DND-41 (cell line): Measurements from ENCODE around the gene MAP2K5.

ENCODE experiments used
- ATAC-seq: fragments of 200-7000 bp; cut with Tn5 transposase; 3 replicates; pipeline ENCODE4 v1.9.1; 2021; ENCODE audit warnings: low read depth; ENCODE audit not compliant: insufficient read depth
- DNase-seq: peaks from one replicate; pipeline ENCODE4 v3.0.0-alpha.2; 2020
- H2AFZ ChIP-seq: 2 replicates; pipeline ENCODE4 v1.6.0; 2012; ENCODE audit warnings: low read depth, low read length
- H3K27ac ChIP-seq: 2 replicates; pipeline ENCODE4 v1.5.1; 2012; ENCODE audit warnings: low read length, inconsistent platforms
- H3K27me3 ChIP-seq: fragments of 200-600 bp; sonication (generic); 2 replicates; pipeline ENCODE4 v1.6.0; 2012; ENCODE audit warnings: low read length, mild to moderate bottlenecking, inconsistent platforms; ENCODE audit not compliant: insufficient read depth, poor library complexity
- H3K36me3 ChIP-seq: 2 replicates; pipeline ENCODE4 v1.5.1; 2012; ENCODE audit warnings: low read length, inconsistent platforms; ENCODE audit not compliant: insufficient read depth
- H3K4me1 ChIP-seq: 2 replicates; pipeline ENCODE4 v1.5.1; 2012; ENCODE audit warnings: mild to moderate bottlenecking, low read length; ENCODE audit not compliant: insufficient read depth
- H3K4me2 ChIP-seq: 2 replicates; pipeline ENCODE4 v1.6.0; 2012; ENCODE audit warnings: mild to moderate bottlenecking, moderate library complexity, low read length, inconsistent platforms; ENCODE audit not compliant: insufficient read depth
- H3K4me3 ChIP-seq, 2 experiments: fragments of 200-600 bp in 1 of 2; shearing (Covaris generic) in 1 of 2; 2 replicates each; pipeline ENCODE4 v1.5.1; 2012 to 2016; ENCODE audit warnings: inconsistent platforms in 2 of 2, low read length in 2 of 2, mild to moderate bottlenecking in 2 of 2, low read depth in 1 of 2, moderate library complexity in 1 of 2
- H3K79me2 ChIP-seq: 2 replicates; pipeline ENCODE4 v1.6.0; 2012; ENCODE audit warnings: low read length, inconsistent platforms; ENCODE audit not compliant: insufficient read depth
- H3K9ac ChIP-seq: 2 replicates; pipeline ENCODE4 v1.6.0; 2012; ENCODE audit warnings: low read depth, mild to moderate bottlenecking, inconsistent platforms, low read length, moderate library complexity
- H3K9me3 ChIP-seq: 2 replicates; pipeline ENCODE4 v1.5.1; 2012; ENCODE audit warnings: low read length, moderate library complexity, mild to moderate bottlenecking, inconsistent platforms; ENCODE audit not compliant: insufficient read depth, severe bottlenecking
- H4K20me1 ChIP-seq: 2 replicates; pipeline ENCODE4 v1.6.0; 2012; ENCODE audit warnings: low read length; ENCODE audit not compliant: insufficient read depth
- EZH2 ChIP-seq: IDR thresholded peaks from 3 replicates; pipeline ENCODE4 v1.6.1; 2012; ENCODE audit warnings: borderline replicate concordance, low read depth, mild to moderate bottlenecking, moderate library complexity, low read length, inconsistent platforms; ENCODE audit not compliant: severe bottlenecking
- TF ChIP-seq, protein P1 (sequence below): IDR thresholded peaks from 2 replicates; pipeline ENCODE4 v1.5.1; 2012; ENCODE audit warnings: borderline replicate concordance, low read length, moderate library complexity, mild to moderate bottlenecking; ENCODE audit not compliant: poor library complexity, severe bottlenecking; ENCODE audit errors: extremely low read depth

MAP2K5 gene

DNA sequence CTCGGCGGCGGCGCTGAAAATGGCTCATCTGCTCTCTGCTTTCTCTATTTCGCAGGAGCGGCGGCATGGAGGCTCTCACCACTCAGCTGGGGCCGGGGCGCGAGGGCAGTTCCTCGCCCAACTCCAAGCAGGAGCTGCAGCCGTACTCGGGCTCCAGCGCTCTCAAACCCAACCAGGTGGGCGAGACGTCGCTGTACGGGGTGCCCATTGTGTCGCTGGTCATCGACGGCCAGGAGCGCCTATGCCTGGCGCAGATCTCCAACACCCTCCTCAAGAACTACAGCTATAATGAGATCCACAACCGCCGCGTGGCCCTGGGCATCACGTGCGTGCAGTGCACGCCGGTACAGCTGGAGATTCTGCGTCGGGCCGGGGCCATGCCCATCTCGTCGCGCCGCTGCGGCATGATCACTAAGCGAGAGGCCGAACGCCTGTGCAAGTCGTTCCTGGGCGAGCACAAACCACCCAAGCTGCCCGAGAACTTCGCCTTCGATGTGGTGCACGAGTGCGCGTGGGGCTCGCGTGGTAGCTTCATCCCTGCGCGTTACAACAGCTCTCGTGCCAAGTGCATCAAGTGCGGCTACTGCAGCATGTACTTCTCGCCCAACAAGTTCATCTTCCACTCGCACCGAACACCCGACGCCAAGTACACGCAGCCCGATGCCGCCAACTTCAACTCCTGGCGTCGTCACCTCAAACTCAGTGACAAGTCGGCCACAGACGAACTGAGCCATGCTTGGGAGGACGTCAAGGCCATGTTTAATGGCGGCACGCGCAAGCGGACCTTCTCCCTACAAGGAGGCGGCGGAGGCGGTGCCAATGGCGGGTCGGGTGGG, 283.6 kb downstream of the MAP2K5 start:
- Histone ChIP-seq H3K4me1 (0 out of 2 replicates have a peak, but pooled peaks cover 2% of the 10 kb centered on the region), H2AFZ (no peak overlapping the region), H3K27me3 (no peaks in the 10 kb centered on the region), H3K4me2 (no peak overlapping the region), H3K79me2 (no peaks in the 10 kb centered on the region), H3K9me3 (no peaks in the 10 kb centered on the region), H4K20me1 (no peaks in the 10 kb centered on the region), H3K9ac (no peak overlapping the region), H3K4me3 (no peak overlapping the region), H3K36me3 (peaks cover 5% of the 10 kb centered on the region), H3K27ac (no peak overlapping the region)
- DNase-seq (no peak), ATAC-seq (no peak)
- TF ChIP-seq EZH2: no peak
- TF ChIP-seq, protein P1, sequence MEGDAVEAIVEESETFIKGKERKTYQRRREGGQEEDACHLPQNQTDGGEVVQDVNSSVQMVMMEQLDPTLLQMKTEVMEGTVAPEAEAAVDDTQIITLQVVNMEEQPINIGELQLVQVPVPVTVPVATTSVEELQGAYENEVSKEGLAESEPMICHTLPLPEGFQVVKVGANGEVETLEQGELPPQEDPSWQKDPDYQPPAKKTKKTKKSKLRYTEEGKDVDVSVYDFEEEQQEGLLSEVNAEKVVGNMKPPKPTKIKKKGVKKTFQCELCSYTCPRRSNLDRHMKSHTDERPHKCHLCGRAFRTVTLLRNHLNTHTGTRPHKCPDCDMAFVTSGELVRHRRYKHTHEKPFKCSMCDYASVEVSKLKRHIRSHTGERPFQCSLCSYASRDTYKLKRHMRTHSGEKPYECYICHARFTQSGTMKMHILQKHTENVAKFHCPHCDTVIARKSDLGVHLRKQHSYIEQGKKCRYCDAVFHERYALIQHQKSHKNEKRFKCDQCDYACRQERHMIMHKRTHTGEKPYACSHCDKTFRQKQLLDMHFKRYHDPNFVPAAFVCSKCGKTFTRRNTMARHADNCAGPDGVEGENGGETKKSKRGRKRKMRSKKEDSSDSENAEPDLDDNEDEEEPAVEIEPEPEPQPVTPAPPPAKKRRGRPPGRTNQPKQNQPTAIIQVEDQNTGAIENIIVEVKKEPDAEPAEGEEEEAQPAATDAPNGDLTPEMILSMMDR: no peak

DNA sequence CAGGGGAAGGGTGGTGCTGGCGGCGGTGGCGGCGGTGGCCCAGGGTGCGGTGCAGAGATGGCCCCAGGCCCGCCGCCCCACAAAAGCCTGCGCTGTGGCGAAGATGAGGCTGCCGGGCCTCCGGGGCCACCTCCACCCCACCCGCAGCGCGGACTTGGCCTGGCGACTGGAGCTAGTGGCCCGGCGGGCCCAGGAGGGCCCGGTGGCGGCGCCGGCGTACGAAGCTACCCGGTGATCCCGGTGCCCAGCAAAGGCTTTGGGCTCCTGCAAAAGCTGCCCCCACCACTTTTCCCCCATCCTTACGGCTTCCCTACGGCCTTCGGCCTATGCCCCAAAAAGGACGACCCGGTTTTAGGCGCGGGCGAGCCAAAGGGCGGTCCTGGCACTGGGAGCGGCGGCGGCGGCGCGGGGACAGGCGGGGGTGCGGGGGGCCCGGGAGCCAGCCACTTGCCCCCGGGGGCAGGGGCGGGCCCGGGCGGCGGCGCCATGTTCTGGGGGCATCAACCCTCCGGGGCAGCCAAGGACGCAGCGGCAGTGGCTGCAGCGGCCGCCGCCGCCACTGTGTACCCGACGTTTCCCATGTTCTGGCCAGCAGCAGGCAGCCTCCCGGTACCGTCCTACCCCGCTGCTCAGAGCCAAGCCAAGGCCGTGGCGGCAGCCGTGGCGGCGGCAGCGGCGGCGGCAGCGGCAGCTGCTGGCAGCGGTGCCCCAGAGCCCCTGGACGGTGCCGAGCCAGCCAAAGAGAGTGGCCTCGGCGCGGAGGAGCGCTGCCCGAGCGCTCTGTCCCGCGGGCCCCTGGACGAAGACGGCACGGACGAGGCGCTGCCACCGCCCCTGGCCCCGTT, 284.4 kb downstream of the MAP2K5 start:
- no peak overlapping the region for H3K4me3 ChIP-seq
- H3K9me3 ChIP-seq: no peaks in the 10 kb centered on the region
- no peak overlapping the region for H3K9ac ChIP-seq
- H3K27ac ChIP-seq: no peak overlapping the region
- H3K4me2 ChIP-seq: no peak overlapping the region
- no peaks in the 10 kb centered on the region for H3K27me3 ChIP-seq
- ATAC-seq: no peak
- H2AFZ ChIP-seq: no peak overlapping the region
- TF ChIP-seq EZH2: no peak
- TF ChIP-seq, protein P1: no peak
- no peaks in the 10 kb centered on the region for H4K20me1 ChIP-seq
- no peak for DNase-seq
- no peaks in the 10 kb centered on the region for H3K79me2 ChIP-seq
- H3K36me3 ChIP-seq: peaks cover 5% of the 10 kb centered on the region
- H3K4me1 ChIP-seq: 0 out of 2 replicates have a peak, but pooled peaks cover 2% of the 10 kb centered on the region

GRCh38 chr15:67827562-67828277, 285.2 kb downstream of the MAP2K5 start:
- ATAC-seq (no peak), DNase-seq (no peak)
- H3K79me2 ChIP-seq: no peaks in the 10 kb centered on the region
- H3K9ac ChIP-seq: no peak overlapping the region
- peaks cover 5% of the 10 kb centered on the region for H3K36me3 ChIP-seq
- no peaks in the 10 kb centered on the region for H3K27me3 ChIP-seq
- 0 out of 2 replicates have a peak, but pooled peaks cover 2% of the 10 kb centered on the region for H3K4me1 ChIP-seq
- no peaks in the 10 kb centered on the region for H4K20me1 ChIP-seq
- H3K9me3 ChIP-seq: no peaks in the 10 kb centered on the region
- no peak overlapping the region for H3K4me2 ChIP-seq
- no peak for TF ChIP-seq EZH2
- TF ChIP-seq, protein P1: no peak
- H2AFZ ChIP-seq: no peak overlapping the region
- no peak overlapping the region for H3K4me3 ChIP-seq
- no peak overlapping the region for H3K27ac ChIP-seq
